ENCODE results near the gene MAPT. TPM values are rescaled to one million over a fixed set of nuclear protein-coding genes. Genes with fewer than 3 reads are reported as not detected.
A peak's percentile ranks its signal among the peaks of the same experiment; 100 is the strongest.

MAPT gene
- total and polyA plus RNA-seq, 2 of the 13 experiments (the other 11 are each of a cell fraction or from before 2014, with no cell fraction given): 2.1 to 2.8 TPM

DNA sequence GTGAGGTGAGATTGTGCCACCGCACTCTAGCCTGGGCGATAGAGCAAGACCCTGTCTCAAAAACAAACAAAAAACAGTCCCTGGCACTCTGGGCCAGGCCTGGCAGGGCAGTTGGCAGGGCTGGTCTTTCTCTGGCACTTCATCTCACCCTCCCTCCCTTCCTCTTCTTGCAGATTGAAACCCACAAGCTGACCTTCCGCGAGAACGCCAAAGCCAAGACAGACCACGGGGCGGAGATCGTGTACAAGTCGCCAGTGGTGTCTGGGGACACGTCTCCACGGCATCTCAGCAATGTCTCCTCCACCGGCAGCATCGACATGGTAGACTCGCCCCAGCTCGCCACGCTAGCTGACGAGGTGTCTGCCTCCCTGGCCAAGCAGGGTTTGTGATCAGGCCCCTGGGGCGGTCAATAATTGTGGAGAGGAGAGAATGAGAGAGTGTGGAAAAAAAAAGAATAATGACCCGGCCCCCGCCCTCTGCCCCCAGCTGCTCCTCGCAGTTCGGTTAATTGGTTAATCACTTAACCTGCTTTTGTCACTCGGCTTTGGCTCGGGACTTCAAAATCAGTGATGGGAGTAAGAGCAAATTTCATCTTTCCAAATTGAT is 129.5 kb downstream of the MAPT start:
- Histone ChIP-seq H4K20me1 (ENCODE audit: insufficient read depth, low read length) (no peaks in the 10 kb centered on the region), H3K4me1 (ENCODE audit: insufficient read depth, low read length) (no peaks in the 10 kb centered on the region), H3K9ac (ENCODE audit: insufficient read depth, low read depth, low read length) (no peak overlapping the region), H3K27ac (ENCODE audit: extremely low read length, insufficient read depth, low read length) (no peak overlapping the region), H3K4me2 (ENCODE audit: low read depth, low read length) (no peak overlapping the region), H3K79me2 (ENCODE audit: insufficient read depth, low read length) (no peaks in the 10 kb centered on the region), H2AFZ (ENCODE audit: low read length) (no peak overlapping the region), H3K4me3 (replicated peaks in 1 of 3; ENCODE audit: insufficient read depth in 1 of 3, low read depth in 2 of 3, low read length in 3 of 3) (no peak overlapping the region), H3K27me3 (ENCODE audit: control insufficient read depth in 1 of 2, insufficient read depth in 2 of 2, low read length in 2 of 2) (no peaks in the 10 kb centered on the region), H3K36me3 (replicated peaks in 1 of 2; ENCODE audit: control insufficient read depth in 1 of 2, insufficient read depth in 2 of 2, low read length in 2 of 2) (peaks cover 12 to 21% of the 10 kb centered on the region in 2 experiments; a peak in 4 of 5 replicates), H3K9me3 (ENCODE audit: low read length) (no peaks in the 10 kb centered on the region)
- CTCF ChIA-PET (ENCODE audit: low intra/inter-chr PET ratio, low total read pairs): no interaction called here
- 97% methylated on average over 24 of the region's 24 CpGs for WGBS (ENCODE audit: low lambda C conversion rate)
- POLR2A ChIA-PET: no interaction called here
- intact Hi-C loops (cut with micrococcal nuclease; ENCODE audit: unreplicated experiment) (no loop called here), in situ Hi-C loops (cut with HindIII; ENCODE audit: extremely low pct_ligation_motif_present, low pct_unique_long_range_greater_than_20kb) (loop anchor here (25.0 kb wide), 1 partner anchor 813 kb away; no protein-coding TSS in a partner anchor)
- DNase-seq (ENCODE audit: low spot score): no peak
- no peak for FAIRE-seq
- TF ChIP-seq AGO2 (optimal IDR thresholded peaks at IDR 0.05; ENCODE audit: low read depth, low read length) (peak; percentile 36), RBM22 (optimal IDR thresholded peaks at IDR 0.05; ENCODE audit: low read length) (peak; percentile 50), HES4 (CRISPR knock-in tag; IDR thresholded peaks at IDR 0.05; ENCODE audit: borderline replicate concordance) (no peak)
- no TSS peak for BruUV-seq (replicated peaks)
- ATAC-seq: no peak

DNA sequence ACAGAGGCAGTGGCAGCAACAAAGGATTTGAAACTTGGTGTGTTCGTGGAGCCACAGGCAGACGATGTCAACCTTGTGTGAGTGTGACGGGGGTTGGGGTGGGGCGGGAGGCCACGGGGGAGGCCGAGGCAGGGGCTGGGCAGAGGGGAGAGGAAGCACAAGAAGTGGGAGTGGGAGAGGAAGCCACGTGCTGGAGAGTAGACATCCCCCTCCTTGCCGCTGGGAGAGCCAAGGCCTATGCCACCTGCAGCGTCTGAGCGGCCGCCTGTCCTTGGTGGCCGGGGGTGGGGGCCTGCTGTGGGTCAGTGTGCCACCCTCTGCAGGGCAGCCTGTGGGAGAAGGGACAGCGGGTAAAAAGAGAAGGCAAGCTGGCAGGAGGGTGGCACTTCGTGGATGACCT is 130.2 kb downstream of the MAPT start:
- peak; percentile 7 for ATAC-seq
- WGBS (ENCODE audit: low lambda C conversion rate): 93% methylated on average over 14 of the region's 14 CpGs
- in situ Hi-C loops (cut with HindIII; ENCODE audit: extremely low pct_ligation_motif_present, low pct_unique_long_range_greater_than_20kb): loop anchor here (25.0 kb wide), 1 partner anchor 813 kb away; no protein-coding TSS in a partner anchor
- H3K4me3 ChIP-seq (replicated peaks in 1 of 3; ENCODE audit: insufficient read depth in 1 of 3, low read depth in 2 of 3, low read length in 3 of 3): no peak overlapping the region
- H3K4me2 ChIP-seq (ENCODE audit: low read depth, low read length): no peak overlapping the region
- H3K4me1 ChIP-seq (ENCODE audit: insufficient read depth, low read length): no peaks in the 10 kb centered on the region
- no peak for TF ChIP-seq DNMT1 (CRISPR knock-in tag; IDR thresholded peaks at IDR 0.05)
- TF ChIP-seq AGO2 (optimal IDR thresholded peaks at IDR 0.05; ENCODE audit: low read depth, low read length): peak; percentile 53
- no peak for TF ChIP-seq ZNF605 (CRISPR knock-in tag; IDR thresholded peaks at IDR 0.05)
- no peak overlapping the region for H3K27ac ChIP-seq (ENCODE audit: extremely low read length, insufficient read depth, low read length)
- ChIA-PET CTCF (ENCODE audit: low intra/inter-chr PET ratio, low total read pairs) (no interaction called here), POLR2A (no interaction called here)
- H3K9ac ChIP-seq (ENCODE audit: insufficient read depth, low read depth, low read length): no peak overlapping the region
- no peaks in the 10 kb centered on the region for H4K20me1 ChIP-seq (ENCODE audit: insufficient read depth, low read length)
- no peaks in the 10 kb centered on the region for H3K27me3 ChIP-seq (ENCODE audit: control insufficient read depth in 1 of 2, insufficient read depth in 2 of 2, low read length in 2 of 2)
- no peak overlapping the region for H2AFZ ChIP-seq (ENCODE audit: low read length)
- FAIRE-seq: no peak
- peaks cover 12 to 28% of the 10 kb centered on the region in 2 experiments; a peak in 4 of 5 replicates for H3K36me3 ChIP-seq (replicated peaks in 1 of 2; ENCODE audit: control insufficient read depth in 1 of 2, insufficient read depth in 2 of 2, low read length in 2 of 2)
- intact Hi-C loops (cut with micrococcal nuclease; ENCODE audit: unreplicated experiment): no loop called here
- no peaks in the 10 kb centered on the region for H3K79me2 ChIP-seq (ENCODE audit: insufficient read depth, low read length)
- no peaks in the 10 kb centered on the region for H3K9me3 ChIP-seq (ENCODE audit: low read length)
- DNase-seq (ENCODE audit: low spot score): no peak
- BruUV-seq (replicated peaks): no TSS peak

All from HepG2 (cell line).